Activated CD4-positive, CD25-positive, alpha-beta regulatory T cell treated with anti-CD3 and anti-CD28 coated beads, Interleukin-2, amount 50 U/mL, for 72 hours (primary cell): ENCODE results near the gene SAYSD1.

Source experiments
- DNase-seq: peaks from one replicate; pipeline ENCODE4 v3.0.0; 2021

The SAYSD1 gene

DNA sequence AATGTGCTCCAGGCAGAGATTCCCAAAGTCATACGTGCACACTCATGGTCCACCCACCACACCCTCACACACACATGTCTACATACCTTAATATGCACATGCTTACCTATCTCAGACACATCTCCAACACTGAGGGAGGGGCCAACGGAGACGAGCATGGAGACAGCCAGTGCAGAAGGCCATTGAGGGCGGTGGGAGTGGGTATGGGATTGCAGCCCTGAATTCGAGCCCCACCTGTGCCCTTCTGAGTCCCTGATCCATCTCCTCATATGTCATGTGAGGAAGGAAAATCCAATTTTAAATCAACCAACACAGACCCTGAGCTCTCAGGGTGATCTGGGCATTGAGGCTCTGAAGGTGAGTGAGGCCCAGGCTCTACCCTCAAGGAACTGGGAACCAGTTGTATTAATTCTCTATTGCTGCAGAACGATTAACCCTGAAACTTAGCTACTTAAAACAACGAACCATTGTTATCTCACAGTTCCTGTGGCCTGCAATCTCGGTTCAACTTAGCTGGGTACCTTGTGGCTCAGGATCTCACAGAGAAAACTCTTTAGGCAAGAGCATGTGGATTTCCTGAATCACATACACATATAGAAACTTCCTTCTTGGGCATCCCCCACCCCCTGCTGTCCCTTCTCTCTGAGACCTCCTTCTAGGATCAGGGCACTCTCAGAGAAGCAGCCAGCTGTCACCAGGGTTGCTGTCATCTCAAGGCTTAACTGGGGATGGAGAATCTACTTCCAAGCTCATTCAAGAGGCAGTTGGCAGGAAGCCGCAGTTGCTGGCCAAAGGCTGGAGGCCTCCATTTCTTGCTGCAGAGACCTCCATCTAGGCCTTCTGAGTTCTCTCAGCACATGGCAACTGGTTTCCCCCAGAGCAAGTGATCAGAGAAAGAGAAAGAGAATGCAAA is 38.1 kb downstream of the SAYSD1 start:
- DNase-seq = no peak

DNA sequence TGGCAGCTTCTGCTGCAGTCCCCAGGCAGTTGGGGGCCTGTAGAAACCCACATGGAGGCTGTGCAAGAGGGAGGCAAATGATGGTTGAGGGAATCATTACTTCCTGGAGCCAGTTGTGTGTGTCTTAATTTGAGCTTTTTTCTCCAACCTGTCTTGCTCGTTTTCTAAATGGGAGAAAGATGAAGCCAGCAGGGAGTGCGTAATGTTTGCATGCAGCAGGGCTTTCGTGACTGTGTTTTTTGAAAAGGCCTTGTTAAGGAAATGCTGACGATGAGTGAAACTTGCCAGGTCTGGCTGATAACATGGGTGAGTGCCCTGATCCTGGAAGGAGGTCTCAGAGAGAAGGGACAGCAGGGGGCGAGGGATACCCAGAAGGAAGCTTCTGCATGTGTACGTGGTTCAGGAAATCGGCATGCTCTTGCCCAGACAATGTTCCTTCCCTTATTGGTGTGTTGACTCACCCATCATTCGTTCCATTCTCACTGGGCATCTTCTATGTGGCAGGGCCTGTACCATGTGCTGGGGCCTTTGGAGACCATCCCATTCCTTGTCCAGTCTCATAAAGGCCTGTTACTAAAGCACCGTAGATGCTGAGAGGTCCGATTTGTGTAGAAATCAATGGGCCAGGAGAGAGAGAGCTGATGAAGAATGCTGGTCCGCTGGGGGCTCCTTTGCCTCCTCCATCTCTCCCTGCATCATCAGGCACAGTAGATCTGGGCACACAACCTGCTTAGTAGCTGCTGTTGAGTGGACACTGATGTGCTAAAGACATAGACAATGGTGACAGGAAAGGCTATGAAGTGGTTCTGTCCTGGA is 39.0 kb downstream of the SAYSD1 start:
- DNase-seq = no peak

DNA sequence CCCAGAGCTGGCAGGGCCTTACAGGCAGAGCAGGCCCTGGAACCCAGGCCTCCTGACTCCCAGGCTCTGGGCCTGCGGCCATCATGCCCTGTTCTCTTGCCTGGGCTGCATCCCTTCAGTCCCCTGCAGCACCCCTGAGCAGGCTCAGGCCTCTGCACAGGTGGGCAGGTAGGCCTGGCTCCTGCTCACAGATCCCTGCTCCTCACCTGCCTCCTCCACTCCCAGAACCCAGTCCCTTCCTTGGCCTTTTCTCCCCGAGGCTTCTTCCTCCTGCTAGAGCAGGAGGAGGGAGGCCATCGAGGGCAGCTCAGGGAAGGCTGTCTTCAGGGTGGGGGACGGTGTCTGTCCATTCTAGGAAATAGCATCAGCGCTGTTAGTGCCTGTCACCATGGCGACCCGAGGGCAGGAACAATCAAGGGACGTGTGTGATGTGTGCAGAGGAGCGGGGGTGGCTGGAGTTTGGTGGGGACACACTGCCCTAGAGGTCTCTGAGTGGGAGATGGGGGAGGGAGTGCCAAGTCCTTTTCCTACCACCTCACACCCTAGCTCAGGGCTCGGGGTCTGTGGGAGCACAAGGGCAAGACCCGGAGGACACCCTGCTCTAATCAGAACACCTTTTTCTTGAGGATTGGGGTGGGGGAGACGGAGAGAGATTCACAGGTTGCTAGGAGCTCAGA is 39.8 kb downstream of the SAYSD1 start:
- DNase-seq = no peak

DNA sequence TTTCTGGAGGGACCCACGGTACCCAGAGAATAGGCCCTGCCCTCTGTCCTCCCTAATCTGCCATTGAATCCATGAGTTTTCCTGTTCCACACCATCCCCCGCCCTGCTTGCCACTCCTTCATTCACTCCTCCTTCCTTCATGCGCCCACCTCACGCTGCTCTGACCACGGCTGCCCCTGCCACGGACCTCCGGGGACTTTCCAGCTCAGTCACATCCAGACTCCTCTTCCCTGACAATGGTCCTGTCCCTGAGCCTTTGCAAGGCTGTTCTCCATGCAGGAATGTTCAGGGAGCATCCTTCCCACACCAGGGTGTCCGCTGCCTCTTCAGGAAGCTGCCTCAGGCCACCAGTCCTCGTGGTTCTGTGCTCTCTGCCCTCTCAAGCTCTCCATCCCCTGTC is 40.5 kb downstream of the SAYSD1 start:
- DNase-seq = no peak

DNA sequence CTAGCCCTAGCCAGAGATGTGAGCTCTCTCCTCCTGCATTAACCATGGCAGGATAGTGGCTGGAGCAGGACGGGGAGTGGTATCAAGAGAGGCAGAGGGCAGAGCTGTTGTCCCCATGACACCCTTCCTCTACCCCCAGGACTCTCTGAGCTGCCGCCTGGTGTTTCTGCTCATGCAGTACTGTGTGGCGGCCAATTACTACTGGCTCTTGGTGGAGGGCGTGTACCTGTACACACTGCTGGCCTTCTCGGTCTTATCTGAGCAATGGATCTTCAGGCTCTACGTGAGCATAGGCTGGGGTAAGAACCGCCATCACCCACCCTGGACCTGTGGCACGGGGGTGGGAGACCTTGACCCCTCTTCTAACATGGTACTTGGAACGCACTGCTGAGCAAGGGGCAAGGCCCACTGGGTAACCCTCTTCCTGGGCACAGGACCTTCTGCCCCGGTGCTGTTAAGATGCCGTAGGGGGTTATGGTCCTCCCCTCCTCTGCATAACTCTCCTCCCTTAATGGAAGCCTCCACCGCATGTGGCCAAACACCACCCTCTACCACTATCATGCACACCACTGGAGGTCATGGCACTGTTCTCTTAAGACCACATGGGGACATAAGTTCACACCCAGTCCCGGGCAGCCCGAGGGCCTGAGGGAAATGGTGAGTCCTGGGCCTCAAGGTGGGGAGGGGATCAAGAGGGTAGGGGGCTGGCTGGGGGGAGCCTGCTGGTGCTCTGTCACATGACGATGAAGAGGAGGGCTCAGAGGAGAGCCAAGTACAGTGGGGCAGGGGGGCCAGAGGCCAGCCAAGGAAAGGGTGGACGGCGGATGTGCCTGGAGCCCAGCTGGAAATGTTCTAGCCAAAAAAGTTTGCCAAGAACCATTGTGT is 41.3 kb downstream of the SAYSD1 start:
- no peak for DNase-seq

DNA sequence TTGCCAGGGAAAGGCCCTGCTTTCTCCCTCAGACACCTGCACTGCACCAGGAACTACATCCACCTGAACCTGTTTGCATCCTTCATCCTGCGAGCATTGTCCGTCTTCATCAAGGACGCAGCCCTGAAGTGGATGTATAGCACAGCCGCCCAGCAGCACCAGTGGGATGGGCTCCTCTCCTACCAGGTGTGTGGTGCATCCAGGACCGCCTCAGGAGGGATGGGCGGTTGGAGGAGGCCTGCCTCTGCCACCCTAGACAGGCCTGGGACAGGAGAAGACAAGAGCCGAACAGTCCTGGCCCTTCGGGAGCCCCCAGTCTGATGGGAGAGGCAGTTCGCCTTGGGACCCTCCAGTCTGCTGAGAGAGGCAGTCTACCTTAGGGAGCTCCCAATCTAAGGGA is 42.2 kb downstream of the SAYSD1 start:
- DNase-seq = no peak

DNA sequence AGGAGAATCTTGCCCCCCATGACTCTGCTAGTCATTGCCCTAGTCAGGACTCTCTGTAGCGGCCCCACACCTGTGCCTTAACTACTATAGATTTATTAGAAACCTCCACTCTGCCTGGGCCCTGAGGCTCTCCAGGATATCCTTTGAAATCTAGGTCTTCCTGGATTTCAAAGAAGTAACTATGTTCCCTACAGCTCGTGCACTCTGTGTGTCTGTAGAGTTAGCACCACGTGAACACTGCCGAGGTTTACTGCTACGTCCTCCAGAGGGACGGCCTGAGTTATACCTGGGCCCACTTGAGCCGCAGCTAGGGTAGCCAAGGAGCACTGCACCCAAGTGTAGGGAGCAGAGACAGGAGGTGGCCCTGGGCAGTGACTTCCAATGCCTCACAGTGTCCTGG is 46.6 kb downstream of the SAYSD1 start:
- DNase-seq = no peak

DNA sequence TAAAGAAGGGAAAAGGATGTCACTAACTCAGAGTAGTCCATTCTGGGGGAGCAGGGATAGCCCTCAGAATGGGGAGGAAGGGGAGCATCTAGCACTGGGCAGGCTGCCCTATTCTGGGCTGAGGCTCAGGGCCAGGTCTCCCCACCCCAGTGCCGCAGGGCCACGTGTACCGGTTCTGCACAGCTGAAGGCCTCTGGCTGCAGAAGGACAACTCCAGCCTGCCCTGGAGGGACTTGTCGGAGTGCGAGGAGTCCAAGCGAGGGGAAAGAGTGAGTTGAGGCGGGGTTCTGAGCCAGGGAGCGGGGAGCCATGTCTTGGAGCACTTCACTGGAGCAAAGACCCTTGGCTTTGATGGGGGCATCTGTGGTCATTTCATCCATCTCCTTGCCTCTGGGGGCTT is 49.4 kb downstream of the SAYSD1 start:
- no peak for DNase-seq

DNA sequence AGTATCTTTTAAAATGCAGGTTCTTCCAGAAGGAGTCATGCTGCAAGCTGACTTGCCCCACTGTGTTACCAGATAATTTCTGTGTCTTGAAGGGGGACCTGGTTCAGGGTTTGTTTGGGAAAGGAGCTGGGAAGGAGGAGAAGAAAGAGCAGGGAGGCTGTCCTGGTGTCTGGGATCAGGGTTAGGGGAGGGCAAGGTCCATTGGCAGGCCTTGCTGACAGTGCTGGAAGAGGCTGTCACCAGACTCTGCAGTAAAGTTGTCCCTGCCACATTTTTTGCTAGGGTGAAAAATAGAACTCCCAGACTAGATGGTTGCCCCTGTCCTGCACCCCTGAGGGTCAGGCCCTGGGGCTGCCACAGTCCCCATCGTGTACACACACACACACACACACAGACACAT is 51.5 kb downstream of the SAYSD1 start:
- DNase-seq = no peak

DNA sequence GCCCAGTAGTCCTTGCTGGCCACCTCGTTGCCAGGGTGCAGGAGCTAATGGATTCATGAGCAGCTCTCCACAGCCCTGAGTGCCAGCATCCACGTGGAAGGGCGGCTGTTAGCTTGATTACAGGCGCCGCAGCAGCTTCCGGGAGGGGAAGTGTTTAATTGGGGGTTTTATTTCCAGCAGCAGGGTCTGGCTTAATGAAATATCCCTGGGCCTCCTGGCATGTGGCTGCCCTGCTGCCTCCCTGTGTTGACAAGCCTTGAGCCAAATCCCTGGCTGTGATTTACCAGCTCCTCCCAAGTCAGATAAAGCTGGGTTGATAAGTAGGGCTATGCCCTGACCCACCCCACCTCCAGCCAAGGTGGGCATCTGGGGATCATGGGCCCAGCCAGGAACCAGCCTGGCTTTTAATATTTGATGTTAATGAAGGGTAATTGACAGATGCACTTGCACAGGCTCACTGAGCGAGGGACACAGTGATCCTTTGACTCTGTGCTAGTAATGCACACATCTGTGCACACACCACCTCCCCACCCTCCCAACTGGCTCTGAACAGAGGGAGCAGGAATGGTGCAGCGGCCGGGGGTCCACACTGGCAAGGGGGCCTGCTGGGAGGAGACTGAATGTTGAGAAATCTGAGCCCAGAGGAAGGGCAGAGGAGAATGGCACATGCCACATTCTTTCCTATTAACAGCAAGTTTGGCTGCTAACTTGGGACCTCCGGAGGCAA is 52.8 kb downstream of the SAYSD1 start:
- no peak for DNase-seq

DNA sequence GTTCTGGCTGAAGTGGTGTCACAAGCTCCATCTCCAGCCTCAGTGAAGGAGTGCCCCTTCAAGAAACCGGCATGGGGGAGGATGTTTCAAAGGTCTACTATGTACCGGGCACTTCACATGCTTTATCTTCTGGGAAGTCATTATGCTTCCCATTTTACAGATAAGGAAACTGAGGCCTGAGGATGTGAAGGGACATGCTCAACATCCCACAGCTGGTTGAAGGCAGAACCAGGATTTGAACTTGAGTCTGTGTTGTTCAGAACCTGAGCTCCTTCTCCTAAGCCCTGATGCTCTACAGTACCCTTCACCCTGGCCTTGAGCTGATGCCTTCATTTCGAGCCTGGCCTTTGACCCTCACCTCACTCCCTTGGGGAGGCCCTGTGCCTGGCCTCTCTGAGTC is 53.4 kb downstream of the SAYSD1 start:
- no peak for DNase-seq

DNA sequence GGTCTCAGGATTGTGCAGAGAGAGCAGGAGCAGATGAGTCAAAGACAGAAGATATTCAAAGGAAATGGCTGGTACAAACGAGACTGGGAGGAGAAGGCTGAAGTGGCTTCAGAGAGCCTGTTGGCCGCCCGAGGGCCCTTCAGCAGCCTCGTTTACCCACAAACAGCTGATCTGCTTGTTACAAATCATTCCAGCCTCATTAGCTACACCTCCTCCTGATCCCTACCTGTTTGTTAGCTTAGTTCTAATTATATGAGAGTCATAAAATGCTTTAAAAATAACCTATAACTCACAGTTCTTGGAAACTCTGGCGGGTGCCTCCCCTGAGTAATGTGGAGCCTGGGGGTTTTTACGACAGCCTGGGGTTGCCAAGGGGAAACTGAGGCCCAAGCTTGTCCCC is 53.8 kb downstream of the SAYSD1 start:
- DNase-seq = no peak

DNA sequence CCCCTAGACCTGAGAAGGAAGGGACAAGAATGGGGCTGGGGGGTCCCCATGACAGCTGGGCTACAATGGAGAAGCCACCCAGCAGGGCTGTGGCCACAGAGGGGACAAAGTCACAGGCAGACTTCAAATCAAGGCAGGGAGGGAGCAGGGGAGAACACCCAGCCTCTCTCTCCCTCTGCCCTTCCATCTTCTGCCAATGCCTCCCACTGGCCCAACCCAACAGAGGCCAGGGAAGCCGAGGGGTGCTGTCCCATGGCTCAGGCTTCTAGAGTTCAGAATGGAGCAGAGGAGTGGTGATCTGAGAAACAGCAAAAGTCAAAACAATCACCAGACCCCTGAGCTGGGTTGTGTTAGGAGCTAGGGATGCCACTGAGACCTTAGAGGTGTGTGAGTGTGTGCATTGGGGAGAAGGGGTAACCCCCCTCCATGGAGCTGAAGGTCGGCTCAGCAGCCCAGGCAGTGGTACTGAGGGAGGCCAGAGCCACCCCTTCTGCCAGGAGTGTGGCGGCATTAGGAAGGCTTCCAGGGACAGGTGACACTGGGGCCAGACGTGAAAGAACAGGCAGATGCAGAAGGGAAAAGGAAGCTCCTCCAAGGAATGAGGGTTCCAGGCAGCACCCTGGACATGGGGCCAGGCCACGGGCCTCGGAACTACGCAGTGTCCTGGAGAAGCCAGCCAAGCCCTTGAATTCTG is 54.4 kb downstream of the SAYSD1 start:
- no peak for DNase-seq

DNA sequence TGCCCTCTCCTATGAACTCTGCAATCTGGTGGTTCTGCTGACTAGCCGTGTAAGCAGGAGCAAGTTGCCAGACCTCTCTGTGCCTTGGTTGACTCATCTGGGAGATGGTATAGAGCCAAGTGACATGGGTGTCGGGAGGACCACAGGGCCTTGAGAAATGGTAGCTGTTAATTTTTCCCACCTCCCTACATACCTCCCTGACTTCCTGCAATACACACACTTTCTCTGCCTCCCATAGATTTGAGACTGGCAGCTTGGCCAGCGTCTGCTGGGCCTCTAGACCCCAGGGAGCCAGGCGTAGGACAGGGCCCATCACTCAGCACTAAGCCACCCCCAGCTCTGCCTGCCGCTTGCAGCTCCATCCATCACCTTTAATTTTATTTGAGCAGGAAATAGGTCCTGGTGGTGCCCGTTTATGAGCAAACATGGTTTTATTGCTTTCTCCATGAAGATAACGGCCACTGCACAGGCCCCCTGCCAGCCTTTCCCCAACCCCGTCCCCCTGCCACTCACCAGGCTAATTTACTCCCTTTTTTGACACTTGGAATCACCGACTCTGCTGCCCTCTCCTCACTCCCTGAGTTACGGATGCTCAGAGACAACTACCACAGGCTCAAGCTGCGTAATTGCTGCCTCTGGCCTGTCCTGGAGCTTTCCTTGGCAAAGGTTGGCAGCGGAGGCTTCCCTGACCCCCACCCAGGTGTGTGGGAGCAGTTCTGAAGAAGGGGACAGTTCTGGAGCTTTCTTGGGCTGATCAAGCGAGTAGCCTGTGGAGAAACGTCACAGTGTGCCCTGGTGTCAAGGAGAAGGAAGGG is 55.3 kb downstream of the SAYSD1 start:
- no peak for DNase-seq

DNA sequence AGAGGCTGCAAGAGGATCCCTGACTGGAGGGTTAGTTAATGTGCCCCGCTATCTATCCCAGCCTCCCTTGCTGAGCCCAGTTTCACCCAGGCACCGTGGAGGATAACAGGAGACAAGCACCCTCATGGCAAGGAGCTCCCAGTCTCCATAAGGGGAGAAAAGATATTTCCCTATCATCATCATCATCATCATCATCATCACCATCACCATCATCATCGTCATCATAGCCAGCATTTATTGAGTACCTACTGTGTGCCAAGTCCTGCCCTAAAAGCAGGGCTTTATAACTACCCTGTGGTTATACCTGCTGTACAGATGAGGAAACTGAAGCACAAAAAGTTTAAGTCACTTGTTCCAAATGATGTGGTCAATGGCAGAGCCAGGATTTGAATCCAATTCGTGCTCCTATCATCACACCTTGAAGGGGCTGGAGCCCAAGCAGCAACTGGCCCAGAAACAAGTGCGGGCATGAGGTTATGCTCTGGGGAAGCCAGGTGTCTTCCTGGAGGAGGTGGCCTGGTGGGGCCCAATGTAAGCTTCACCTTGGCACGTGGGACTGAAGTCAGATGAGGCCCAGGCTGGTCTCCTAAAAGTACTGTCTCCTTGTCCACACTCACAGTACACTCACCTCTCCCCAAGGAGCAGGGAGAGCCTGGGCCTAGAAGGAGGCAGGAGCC is 56.4 kb downstream of the SAYSD1 start:
- no peak for DNase-seq

DNA sequence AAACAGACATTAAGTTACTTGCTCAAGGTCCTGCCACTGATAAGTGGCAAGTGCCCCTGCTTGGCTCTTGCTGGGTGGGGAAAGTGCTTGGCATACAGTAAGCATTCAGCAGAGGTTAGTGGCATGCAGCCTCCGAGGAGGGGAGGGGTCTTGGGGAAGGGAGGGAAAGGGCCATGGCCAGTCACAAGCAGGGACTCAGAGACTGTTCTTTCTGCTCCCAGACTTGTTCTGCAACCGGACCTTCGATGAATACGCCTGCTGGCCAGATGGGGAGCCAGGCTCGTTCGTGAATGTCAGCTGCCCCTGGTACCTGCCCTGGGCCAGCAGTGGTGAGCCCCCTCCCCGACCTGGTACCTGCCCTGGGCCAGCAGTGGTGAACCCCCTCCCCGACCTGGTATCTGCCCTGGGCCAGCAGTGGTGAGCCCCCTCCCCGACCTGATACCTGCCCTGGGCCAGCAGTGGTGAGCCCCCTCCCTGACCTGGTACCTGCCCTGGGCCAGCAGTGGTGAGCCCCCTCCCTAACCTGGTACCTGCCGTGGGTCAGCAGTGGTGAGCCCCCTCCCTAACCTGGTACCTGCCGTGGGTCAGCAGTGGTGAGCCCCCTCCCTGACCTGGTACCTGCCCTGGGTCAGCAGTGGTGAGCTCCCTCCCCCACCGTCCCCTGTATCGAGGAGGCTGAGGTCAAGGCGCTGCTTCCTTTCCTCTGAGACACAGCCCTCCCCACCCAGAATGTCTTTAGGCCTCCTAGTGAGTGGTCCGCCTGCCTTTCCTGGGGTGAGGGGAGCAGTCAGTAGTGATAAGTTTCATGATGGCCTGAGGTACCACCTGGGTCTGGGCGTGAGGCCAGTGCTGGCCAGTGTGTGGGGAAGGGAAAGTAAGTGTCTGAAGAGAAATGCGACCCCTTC is 57.5 kb downstream of the SAYSD1 start:
- DNase-seq = peak; percentile 19

DNA sequence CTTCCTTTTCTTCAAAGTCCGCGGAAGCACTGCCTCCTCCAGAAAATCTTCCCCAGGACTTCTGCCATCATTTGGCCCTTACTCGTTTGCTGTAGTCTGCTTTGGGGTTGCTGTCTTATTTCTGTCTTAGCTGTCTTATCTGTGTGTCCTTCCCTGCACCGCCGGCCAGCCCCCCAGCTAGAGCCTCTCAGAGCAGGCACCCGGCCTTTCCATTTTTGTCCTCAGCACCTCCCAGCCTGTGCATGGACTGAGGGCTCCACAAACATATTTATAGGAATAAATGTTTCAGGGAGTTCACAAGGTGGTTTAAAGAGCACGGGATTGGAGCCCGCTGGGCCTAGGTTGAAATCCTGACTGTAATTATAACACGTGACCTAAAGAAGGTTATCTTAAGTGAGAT is 58.3 kb downstream of the SAYSD1 start:
- peak; percentile 23 for DNase-seq

DNA sequence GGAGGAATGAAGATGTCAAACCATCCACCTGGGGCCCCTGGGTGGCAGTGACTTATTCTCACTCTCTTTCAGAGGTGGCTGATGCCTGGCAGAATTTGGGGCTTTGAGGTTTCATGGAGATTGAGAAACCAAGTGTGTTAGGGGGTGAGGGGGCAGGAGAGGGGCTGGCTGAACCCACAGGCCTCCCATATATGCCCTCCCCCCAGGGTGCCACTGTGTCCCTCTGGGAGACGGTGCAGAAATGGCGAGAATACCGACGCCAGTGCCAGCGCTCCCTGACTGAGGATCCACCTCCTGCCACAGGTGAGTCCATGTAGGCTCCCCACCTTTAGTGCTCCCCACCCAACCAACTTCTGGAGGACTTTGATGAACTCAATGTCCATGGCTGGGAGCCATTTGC is 58.8 kb downstream of the SAYSD1 start:
- DNase-seq = peak; percentile 9

DNA sequence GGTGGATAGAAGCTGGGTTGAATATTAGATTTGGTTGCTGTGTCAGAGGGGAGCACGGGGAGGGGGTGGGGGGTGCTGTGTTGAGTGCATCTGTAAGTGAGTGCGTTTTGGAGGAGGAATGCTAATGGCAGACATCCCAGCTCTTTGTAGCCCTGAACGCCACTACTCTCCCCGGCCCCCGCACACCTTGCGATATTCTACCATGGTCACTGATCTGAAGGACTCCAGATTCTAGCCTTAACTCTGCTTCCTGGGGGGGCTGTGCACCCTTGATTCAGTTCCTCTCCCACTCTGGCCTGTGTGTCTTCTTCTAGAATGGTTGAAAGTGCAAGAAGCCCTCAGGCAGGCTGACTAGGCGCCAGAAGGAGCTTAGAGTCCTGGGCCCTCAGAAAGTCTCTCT is 59.3 kb downstream of the SAYSD1 start:
- DNase-seq = no peak
